ENCODE results near the gene ALDH3A2.
"Not testable (repeated sequence)": the region's sequence is repeated elsewhere in the genome, so short reads cannot be mapped to it uniquely, and the experiment has no call there.

ALDH3A2 gene

DNA sequence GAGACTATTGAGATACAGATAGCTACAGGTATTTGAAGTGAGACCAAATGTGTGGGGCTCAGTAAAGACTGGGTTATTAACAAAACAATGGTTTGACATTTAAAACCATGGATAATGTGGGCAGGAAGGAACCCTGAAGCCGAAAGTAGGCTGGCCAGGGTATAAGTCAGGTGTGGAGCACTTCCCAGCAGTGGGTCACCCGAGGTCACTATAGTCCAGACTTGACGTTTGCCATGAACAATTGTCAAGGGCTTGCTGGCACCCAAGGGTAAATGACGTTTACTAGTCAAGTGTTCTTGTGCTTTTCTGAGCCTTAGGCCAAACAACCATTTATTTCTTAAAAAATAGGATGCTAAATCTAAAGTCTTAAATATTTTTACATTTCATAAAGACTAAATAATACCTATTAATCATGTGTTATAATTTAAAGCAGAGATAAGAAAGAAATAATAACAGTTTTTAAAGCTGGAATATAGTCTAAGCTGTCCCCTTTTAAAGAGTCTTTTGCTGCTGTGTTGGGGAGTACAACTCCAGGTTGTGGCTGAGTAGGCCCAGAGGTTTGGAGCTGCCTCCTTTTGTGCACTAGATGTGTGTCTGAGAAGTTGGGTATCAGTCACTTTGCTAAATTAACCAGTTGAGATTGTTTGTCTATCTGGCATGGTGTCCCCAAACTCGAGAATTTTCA lies 15.7 kb downstream of the ALDH3A2 start:
- no peak overlapping the region for H3K4me3 ChIP-seq (ENCODE audit: extremely low read depth, insufficient read depth, low read length, poor library complexity, severe bottlenecking)
- no peaks in the 10 kb centered on the region for H3K9me3 ChIP-seq (ENCODE audit: control insufficient read depth, low read length)
- WGBS, 2 experiments (ENCODE audit: insufficient coverage in 2 of 2): 84 to 88% methylated on average over 4 to 5 of the region's 5 CpGs
- H3K4me1 ChIP-seq (ENCODE audit: control insufficient read depth, insufficient read depth, low read length, poor library complexity, severe bottlenecking): no peaks in the 10 kb centered on the region
- no peak overlapping the region for H3K27ac ChIP-seq (ENCODE audit: low read depth, low read length, severe bottlenecking)
- peaks cover 14% of the 10 kb centered on the region for H3K36me3 ChIP-seq (ENCODE audit: control insufficient read depth, insufficient read depth, low read length)

DNA sequence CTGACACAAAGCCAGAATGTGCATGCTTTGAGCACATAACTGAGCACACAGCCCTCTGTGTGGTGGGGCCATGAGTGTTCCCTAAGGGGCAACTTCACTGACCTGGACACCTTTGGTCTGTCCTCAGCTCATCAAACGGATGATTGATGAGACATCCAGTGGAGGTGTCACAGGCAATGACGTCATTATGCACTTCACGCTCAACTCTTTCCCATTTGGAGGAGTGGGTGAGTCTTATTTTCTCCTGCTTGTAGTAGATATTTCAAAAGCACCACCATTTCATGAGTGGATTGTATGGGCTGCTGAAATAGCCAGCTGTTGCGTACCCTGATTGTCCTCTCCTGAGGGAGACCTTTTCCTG lies 16.2 kb downstream of the ALDH3A2 start:
- Histone ChIP-seq H3K36me3 (ENCODE audit: control insufficient read depth, insufficient read depth, low read length) (peaks cover 14% of the 10 kb centered on the region), H3K4me1 (ENCODE audit: control insufficient read depth, insufficient read depth, low read length, poor library complexity, severe bottlenecking) (no peaks in the 10 kb centered on the region), H3K4me3 (ENCODE audit: extremely low read depth, insufficient read depth, low read length, poor library complexity, severe bottlenecking) (no peak overlapping the region), H3K27ac (ENCODE audit: low read depth, low read length, severe bottlenecking) (no peak overlapping the region), H3K9me3 (ENCODE audit: control insufficient read depth, low read length) (no peaks in the 10 kb centered on the region)
- 83 to 87% methylated on average over 2 to 4 of the region's 4 CpGs for WGBS, 2 experiments (ENCODE audit: insufficient coverage in 2 of 2)

DNA sequence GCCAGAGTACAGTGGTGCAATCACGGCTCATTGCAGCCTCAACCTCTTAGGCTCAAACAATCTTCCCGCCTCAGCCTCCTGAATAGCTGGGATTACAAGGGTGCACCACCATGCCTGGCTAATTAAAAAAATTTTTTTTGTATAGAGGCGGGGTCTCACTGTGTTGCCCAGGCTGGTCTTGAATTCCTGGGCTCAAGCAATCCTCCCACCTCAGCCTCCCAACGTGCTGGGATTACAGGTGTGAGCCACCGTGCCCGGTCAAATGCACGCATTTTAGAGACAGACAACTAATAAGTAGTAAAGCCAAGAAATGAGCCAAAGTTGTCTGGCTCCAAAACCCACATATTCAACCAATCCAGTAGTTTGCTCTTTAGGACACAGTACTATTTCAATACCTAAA lies 21.1 kb downstream of the ALDH3A2 start:
- H3K4me3 ChIP-seq (ENCODE audit: extremely low read depth, insufficient read depth, low read length, poor library complexity, severe bottlenecking); H3K36me3 ChIP-seq (ENCODE audit: control insufficient read depth, insufficient read depth, low read length); H3K27ac ChIP-seq (ENCODE audit: low read depth, low read length, severe bottlenecking); H3K4me1 ChIP-seq (ENCODE audit: control insufficient read depth, insufficient read depth, low read length, poor library complexity, severe bottlenecking); H3K9me3 ChIP-seq (ENCODE audit: control insufficient read depth, low read length): not testable (repeated sequence)
- 91 to 94% methylated on average over 3 to 7 of the region's 7 CpGs for WGBS, 2 experiments (ENCODE audit: insufficient coverage in 2 of 2)

DNA sequence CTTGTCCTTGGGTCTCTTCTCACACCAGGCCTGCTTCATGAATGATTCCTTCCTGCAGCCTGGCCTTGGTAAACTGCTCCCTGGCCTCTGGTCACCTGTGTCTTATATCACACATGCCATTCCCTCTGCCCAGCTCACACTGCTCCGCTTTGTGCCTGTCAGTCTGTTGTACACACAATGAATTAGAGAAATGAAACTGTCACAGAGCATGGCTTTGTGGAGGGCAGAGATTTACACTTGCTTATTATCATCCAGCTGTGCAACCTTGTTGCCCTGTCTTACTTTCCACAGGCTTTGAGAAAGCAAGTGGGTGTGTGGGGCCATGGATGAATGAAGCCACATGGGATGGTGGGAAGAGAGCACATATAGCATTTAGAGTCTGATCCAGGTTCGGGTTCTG lies 22.4 kb downstream of the ALDH3A2 start:
- no peaks in the 10 kb centered on the region for H3K4me1 ChIP-seq (ENCODE audit: control insufficient read depth, insufficient read depth, low read length, poor library complexity, severe bottlenecking)
- H3K9me3 ChIP-seq (ENCODE audit: control insufficient read depth, low read length): no peaks in the 10 kb centered on the region
- WGBS, 2 experiments (ENCODE audit: insufficient coverage in 2 of 2): 86 to 89% methylated on average over 1 of the region's 2 CpGs
- H3K4me3 ChIP-seq (ENCODE audit: extremely low read depth, insufficient read depth, low read length, poor library complexity, severe bottlenecking): no peak overlapping the region
- H3K36me3 ChIP-seq (ENCODE audit: control insufficient read depth, insufficient read depth, low read length): peaks cover 3% of the 10 kb centered on the region
- no peak overlapping the region for H3K27ac ChIP-seq (ENCODE audit: low read depth, low read length, severe bottlenecking)

DNA sequence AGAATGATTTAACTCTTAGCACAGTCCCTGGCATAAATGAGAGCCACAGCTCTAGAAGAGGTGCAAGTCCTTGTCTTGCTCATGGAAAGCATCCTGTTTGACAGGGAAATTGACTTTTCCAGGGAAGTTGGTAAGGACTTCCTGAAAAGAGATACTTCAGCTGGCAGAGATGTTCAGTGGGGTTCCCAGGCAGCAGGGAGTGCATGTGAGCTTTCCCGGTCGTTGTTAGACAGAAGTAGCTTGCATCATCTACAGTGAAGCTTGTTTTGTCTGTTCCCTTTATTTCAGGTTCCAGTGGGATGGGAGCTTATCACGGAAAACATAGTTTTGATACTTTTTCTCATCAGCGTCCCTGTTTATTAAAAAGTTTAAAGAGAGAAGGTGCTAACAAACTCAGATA lies 22.9 kb downstream of the ALDH3A2 start:
- 83 to 94% methylated on average over 2 of the region's 4 CpGs for WGBS, 2 experiments (ENCODE audit: insufficient coverage in 2 of 2)
- Histone ChIP-seq H3K4me3 (ENCODE audit: extremely low read depth, insufficient read depth, low read length, poor library complexity, severe bottlenecking) (no peak overlapping the region), H3K27ac (ENCODE audit: low read depth, low read length, severe bottlenecking) (no peak overlapping the region), H3K4me1 (ENCODE audit: control insufficient read depth, insufficient read depth, low read length, poor library complexity, severe bottlenecking) (no peaks in the 10 kb centered on the region), H3K36me3 (ENCODE audit: control insufficient read depth, insufficient read depth, low read length) (peaks cover 6% of the 10 kb centered on the region), H3K9me3 (ENCODE audit: control insufficient read depth, low read length) (no peaks in the 10 kb centered on the region)

DNA sequence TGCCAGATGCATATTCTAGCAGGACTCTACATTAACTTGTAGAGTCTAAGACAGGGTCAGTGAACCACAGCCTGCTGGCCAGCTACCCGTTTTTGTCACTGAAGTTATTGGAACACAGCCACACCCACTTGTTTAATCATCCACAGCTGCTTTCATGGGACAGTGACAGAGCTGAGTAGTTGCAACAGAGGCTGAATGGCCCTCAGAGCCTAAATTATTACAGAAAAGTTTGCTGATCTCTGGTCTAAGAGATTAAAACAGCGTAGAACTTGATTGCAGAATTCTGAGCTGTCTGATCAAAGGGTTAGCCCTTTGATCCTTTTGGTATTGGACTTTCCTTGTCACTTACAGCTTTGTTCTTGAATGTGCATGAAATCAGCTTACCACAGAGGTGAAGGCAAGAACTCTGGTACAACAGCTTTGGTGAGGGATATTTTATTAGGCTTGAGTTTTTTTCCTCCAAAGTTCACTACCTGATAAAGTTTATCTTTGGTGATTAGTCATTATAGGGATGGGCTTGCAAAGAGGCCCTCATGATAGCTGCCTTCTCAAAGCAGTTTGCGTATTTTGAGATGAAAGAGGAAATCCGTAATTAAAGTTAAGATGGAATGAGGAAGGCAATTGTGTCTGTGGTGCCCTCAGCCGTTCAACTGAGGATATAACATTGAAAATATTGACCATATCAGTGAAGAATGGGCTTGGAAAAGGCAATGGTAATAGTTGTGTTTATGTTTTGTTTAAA lies 23.6 kb downstream of the ALDH3A2 start:
- Histone ChIP-seq H3K36me3 (ENCODE audit: control insufficient read depth, insufficient read depth, low read length) (peaks cover 12% of the 10 kb centered on the region), H3K9me3 (ENCODE audit: control insufficient read depth, low read length) (peaks cover 6% of the 10 kb centered on the region), H3K27ac (ENCODE audit: low read depth, low read length, severe bottlenecking) (no peak overlapping the region), H3K4me3 (ENCODE audit: extremely low read depth, insufficient read depth, low read length, poor library complexity, severe bottlenecking) (no peak overlapping the region), H3K4me1 (ENCODE audit: control insufficient read depth, insufficient read depth, low read length, poor library complexity, severe bottlenecking) (no peaks in the 10 kb centered on the region)
- WGBS, 2 experiments (ENCODE audit: insufficient coverage in 2 of 2): 93 to 97% methylated on average over 5 of the region's 5 CpGs

DNA sequence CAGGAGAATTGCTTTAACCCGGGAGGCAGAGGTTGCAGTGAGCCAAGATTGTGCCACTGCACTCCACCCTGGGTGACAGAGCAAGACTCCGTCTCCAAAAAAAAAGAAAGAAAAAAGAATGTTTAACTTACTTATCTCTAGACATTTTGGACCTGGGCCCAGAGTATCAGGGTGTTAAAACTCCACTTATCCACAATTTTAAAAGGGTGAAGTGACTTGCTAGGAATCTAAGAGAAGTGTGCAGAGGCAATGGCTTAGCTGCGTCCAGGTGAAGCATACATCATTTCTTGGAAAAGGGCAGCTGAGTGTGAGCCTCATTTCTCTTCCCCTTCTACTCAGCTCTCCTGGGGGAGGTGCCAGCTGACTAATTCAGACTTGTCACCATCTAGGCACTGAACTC lies 25.1 kb downstream of the ALDH3A2 start:
- Histone ChIP-seq H3K9me3 (ENCODE audit: control insufficient read depth, low read length) (peaks cover 6% of the 10 kb centered on the region), H3K36me3 (ENCODE audit: control insufficient read depth, insufficient read depth, low read length) (peaks cover 14% of the 10 kb centered on the region), H3K4me1 (ENCODE audit: control insufficient read depth, insufficient read depth, low read length, poor library complexity, severe bottlenecking) (no peaks in the 10 kb centered on the region), H3K27ac (ENCODE audit: low read depth, low read length, severe bottlenecking) (no peak overlapping the region), H3K4me3 (ENCODE audit: extremely low read depth, insufficient read depth, low read length, poor library complexity, severe bottlenecking) (no peak overlapping the region)
- 86 to 100% methylated on average over 1 to 2 of the region's 3 CpGs for WGBS, 2 experiments (ENCODE audit: insufficient coverage in 2 of 2)

DNA sequence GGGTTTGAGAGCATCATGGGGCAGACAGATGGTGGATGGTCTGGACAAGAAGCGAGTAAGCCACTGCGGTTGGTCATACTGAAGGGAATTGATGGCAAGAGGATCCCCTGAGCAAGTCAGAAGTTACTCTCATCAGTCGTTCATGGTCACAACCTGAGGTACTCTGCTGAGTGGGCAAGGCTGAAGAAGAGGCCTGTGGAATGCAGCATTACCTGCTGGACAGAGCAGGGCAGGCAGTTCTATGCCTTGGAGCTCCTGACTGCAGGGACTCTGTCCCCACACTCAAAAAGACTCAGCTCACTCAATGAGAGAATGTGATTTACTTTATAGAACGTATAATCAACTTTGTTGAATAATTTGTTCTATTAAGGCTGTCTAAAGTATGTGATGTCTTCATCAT lies 28.3 kb downstream of the ALDH3A2 start:
- Histone ChIP-seq H3K4me3 (ENCODE audit: extremely low read depth, insufficient read depth, low read length, poor library complexity, severe bottlenecking) (no peak overlapping the region), H3K36me3 (ENCODE audit: control insufficient read depth, insufficient read depth, low read length) (peaks cover 14% of the 10 kb centered on the region), H3K4me1 (ENCODE audit: control insufficient read depth, insufficient read depth, low read length, poor library complexity, severe bottlenecking) (no peaks in the 10 kb centered on the region), H3K27ac (ENCODE audit: low read depth, low read length, severe bottlenecking) (no peak overlapping the region), H3K9me3 (ENCODE audit: control insufficient read depth, low read length) (peaks cover 6% of the 10 kb centered on the region)
- WGBS, 2 experiments (ENCODE audit: insufficient coverage in 2 of 2): 88 to 94% methylated on average over 3 of the region's 4 CpGs

DNA sequence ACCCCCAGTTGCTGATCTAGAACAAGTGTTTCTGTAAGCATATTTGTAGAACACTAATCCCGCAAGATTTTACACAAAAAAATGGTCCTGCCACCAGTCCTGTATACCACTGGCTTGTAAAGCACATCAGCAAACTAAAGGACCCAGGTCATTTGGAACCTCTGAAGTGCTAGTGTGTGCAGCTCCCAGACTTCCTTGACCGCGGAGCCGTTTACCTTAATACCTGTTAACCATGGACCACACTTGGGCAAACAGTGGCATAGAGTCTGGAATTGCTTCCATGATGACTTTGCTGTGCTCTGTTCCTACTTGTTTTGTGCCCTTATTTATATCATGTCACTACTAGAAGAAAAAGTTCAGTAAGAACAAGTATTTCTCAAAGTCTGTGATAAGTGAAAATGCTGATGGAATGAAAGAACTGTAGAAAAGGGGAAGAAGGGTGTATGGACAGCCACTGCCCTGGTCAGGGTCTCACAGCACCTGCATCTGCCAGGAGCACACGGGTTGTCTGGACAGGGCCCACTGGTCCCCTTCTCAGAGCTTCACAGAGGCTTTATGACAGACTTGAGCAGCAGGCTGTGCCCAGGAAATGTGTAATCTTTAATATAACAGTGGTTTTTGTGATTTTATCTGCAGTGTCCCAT lies 29.3 kb downstream of the ALDH3A2 start:
- Histone ChIP-seq H3K4me3 (ENCODE audit: extremely low read depth, insufficient read depth, low read length, poor library complexity, severe bottlenecking) (no peak overlapping the region), H3K36me3 (ENCODE audit: control insufficient read depth, insufficient read depth, low read length) (peaks cover 14% of the 10 kb centered on the region), H3K9me3 (ENCODE audit: control insufficient read depth, low read length) (peaks cover 6% of the 10 kb centered on the region), H3K27ac (ENCODE audit: low read depth, low read length, severe bottlenecking) (no peak overlapping the region), H3K4me1 (ENCODE audit: control insufficient read depth, insufficient read depth, low read length, poor library complexity, severe bottlenecking) (no peaks in the 10 kb centered on the region)
- WGBS, 2 experiments (ENCODE audit: insufficient coverage in 2 of 2): 93 to 98% methylated on average over 3 to 5 of the region's 5 CpGs

DNA sequence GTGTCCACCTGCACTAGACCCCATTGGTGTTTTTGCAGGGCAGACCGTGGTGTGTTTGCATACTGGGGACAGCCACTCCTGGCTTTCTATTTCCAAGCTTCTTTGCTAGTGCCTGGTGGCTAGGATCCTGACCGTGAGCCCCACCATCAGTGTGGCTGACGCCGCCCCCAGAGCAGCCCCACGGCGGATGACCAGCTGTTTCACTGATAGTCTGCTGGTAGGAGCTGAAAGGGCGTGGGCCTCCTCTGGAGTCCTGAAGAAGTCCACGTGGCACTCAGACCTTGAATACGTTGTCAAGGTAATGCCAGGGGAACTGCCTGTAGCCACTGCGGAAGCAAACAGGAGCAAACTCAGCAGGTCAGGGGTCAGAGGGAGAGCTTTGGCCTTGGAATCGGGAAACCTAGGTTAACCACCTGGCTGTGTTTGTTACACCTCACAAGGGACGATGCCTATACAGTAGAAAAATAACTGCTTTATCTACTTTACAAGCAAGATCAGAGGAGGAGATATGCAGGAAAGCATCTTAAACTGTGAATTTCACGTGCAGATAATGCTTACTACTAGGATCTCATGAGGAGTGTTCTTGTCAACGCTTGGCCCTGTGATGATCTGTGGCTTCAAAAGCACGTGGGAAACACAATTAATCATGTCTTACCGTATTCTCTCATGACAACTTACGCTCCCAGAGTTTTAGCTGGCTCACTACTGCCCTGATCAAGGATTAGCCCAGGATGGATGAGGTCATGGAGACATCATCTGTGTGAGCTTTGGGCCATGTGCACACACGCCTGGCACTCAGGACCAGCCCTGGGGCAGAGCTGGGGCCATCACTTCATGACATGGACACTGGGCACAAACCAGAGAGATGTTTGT lies 30.3 kb downstream of the ALDH3A2 start:
- H3K27ac ChIP-seq (ENCODE audit: low read depth, low read length, severe bottlenecking): no peak overlapping the region
- WGBS, 2 experiments (ENCODE audit: insufficient coverage in 2 of 2): 93 to 95% methylated on average over 13 to 14 of the region's 18 CpGs
- peaks cover 6% of the 10 kb centered on the region for H3K9me3 ChIP-seq (ENCODE audit: control insufficient read depth, low read length)
- H3K4me3 ChIP-seq (ENCODE audit: extremely low read depth, insufficient read depth, low read length, poor library complexity, severe bottlenecking): no peak overlapping the region
- H3K4me1 ChIP-seq (ENCODE audit: control insufficient read depth, insufficient read depth, low read length, poor library complexity, severe bottlenecking): no peaks in the 10 kb centered on the region
- H3K36me3 ChIP-seq (ENCODE audit: control insufficient read depth, insufficient read depth, low read length): peaks cover 14% of the 10 kb centered on the region

All from mesodermal cell (in vitro differentiated cells).